Natural killer cell treated with Interleukin-12 subunit alpha and Interleukin-12 subunit beta and Interleukin-15 and Interleukin-18, amount 100 ng/mL, for 72 hours (primary cell): Measurements from ENCODE around the gene TMEM40. TPM values are rescaled to one million over a fixed set of nuclear protein-coding genes. Genes with fewer than 3 reads are reported as not detected.

ENCODE experiments used
- ATAC-seq, 2 donors: fragments of 150-1000 bp; cut with Tn5 transposase in 1 of 2; sonication (Bioruptor Pico), chemical (Tn5 transposase) in 1 of 2; 2 replicates each; pipeline ENCODE4 v1.10.0; 2021
- DNase-seq: peaks from one replicate; pipeline ENCODE4 v3.0.0; 2022; ENCODE audit warnings: low spot score
- H3K27ac Mint-ChIP-seq, 2 donors: 1 replicate in 1 of 2; 2 replicates in 1 of 2; pipeline ENCODE4 v1.8.0; 2022; ENCODE audit warnings: mixed read lengths in 2 of 2, mild to moderate bottlenecking in 1 of 2, moderate library complexity in 1 of 2
- H3K27me3 Mint-ChIP-seq, 2 donors: 1 replicate in 1 of 2; 2 replicates in 1 of 2; pipeline ENCODE4 v1.8.0; 2022; ENCODE audit warnings: mixed read lengths in 2 of 2
- H3K36me3 Mint-ChIP-seq: one replicate; pipeline ENCODE4 v1.8.0; 2022; ENCODE audit warnings: mixed read lengths
- H3K4me1 Mint-ChIP-seq, 2 donors: 1 replicate in 1 of 2; 2 replicates in 1 of 2; pipeline ENCODE4 v1.8.0; 2022; ENCODE audit warnings: low read depth in 2 of 2, mixed read lengths in 2 of 2, mild to moderate bottlenecking in 1 of 2
- H3K4me3 Mint-ChIP-seq: one replicate; pipeline ENCODE4 v1.8.0; 2022; ENCODE audit warnings: mixed read lengths
- H3K9me3 Mint-ChIP-seq: 2 replicates; pipeline ENCODE4 v1.8.0; 2022; ENCODE audit warnings: mixed read lengths
- total RNA-seq, 2 donors: library from RNA; stranded (reverse); gene quantifications; one replicate each; pipeline ENCODE4 v1.2.3, GENCODE V29; 2022

The TMEM40 gene
- total RNA-seq, 2 donors from 2014 or later, result not detected

- Mint-ChIP-seq H3K9me3 (no peaks in the 10 kb centered on the region), H3K36me3 (no peaks in the 10 kb centered on the region), H3K27me3 (peaks cover 15 to 28% of the 10 kb centered on the region in 2 donors), H3K27ac (no peak overlapping the region), H3K4me3 (no peak overlapping the region), H3K4me1 (no peaks in the 10 kb centered on the region)
- ATAC-seq (no peak), DNase-seq (no peak)
Measured at GRCh38 chr3:12769761-12770160, 10.7 kb upstream of the TMEM40 start.

- ATAC-seq, result peak in 1 of 2 donors; percentile 15
- Mint-ChIP-seq H3K36me3 (no peaks in the 10 kb centered on the region), H3K4me1 (no peaks in the 10 kb centered on the region), H3K27me3 (peaks cover 14 to 28% of the 10 kb centered on the region in 2 donors), H3K4me3 (no peak overlapping the region), H3K9me3 (no peaks in the 10 kb centered on the region), H3K27ac (no peak overlapping the region)
- no peak for DNase-seq
Measured at GRCh38 chr3:12768579-12769527, 9.8 kb upstream of the TMEM40 start.

DNA sequence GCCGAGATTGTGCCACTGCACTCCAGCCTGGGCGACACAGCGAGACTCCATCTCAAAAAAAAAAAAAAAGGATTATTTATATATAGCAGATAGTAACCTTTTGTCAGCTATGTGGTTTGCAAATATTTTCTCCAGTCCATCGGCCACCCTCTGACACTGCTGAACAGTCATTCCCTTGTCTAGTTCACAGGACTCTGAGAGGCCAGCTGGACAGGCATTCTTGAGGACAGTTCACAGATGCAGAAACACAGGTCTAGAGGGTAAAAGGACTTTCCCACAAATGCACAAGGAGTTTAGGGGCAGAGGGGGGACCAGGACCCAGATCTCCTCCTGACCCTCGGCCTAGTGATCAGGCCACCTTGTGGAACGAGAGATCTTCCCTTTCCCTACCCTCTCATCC lies 7.5 kb upstream of the TMEM40 start:
- Mint-ChIP-seq H3K9me3 (no peaks in the 10 kb centered on the region), H3K27ac (no peak overlapping the region), H3K27me3 (peaks cover 6 to 9% of the 10 kb centered on the region in 2 donors), H3K4me1 (no peaks in the 10 kb centered on the region), H3K4me3 (no peak overlapping the region), H3K36me3 (no peaks in the 10 kb centered on the region)
- ATAC-seq, result no peak
- no peak for DNase-seq

DNA sequence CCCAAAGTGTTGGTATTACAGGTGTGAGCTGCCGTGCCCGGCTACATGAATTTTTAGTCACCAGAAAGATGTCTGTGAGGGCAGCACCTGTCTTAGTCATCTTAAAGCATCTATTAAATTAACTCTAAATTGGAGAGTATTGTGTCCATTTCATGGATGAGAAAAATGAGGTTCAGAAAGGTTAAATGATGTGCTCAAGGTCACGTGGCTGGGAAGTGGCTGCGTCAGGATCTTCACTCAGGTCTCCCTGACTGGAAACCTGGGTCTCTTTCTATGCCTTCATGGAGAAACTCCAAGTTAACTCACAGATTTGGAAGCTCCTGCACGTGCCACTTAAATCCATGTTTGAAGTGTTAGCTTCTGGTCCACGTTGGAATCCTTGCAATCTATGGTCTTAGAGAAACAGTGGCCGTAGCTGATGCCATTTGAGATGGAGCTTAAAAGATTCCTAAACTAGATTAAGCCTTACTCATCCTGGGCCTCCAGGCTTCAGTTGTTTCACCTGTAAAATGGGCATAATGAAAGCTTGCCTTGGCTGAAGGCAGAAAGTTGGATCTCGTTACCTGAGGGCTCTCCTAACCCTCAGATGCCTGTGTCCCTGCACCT lies 5.2 kb upstream of the TMEM40 start:
- ATAC-seq (no peak), DNase-seq (no peak)
- no peaks in the 10 kb centered on the region for H3K9me3 Mint-ChIP-seq
- no peaks in the 10 kb centered on the region for H3K4me1 Mint-ChIP-seq
- no peak overlapping the region for H3K4me3 Mint-ChIP-seq
- no peak overlapping the region for H3K27ac Mint-ChIP-seq
- H3K27me3 Mint-ChIP-seq, result peaks cover 0 to 4% of the 10 kb centered on the region in 2 donors
- H3K36me3 Mint-ChIP-seq, result no peaks in the 10 kb centered on the region

DNA sequence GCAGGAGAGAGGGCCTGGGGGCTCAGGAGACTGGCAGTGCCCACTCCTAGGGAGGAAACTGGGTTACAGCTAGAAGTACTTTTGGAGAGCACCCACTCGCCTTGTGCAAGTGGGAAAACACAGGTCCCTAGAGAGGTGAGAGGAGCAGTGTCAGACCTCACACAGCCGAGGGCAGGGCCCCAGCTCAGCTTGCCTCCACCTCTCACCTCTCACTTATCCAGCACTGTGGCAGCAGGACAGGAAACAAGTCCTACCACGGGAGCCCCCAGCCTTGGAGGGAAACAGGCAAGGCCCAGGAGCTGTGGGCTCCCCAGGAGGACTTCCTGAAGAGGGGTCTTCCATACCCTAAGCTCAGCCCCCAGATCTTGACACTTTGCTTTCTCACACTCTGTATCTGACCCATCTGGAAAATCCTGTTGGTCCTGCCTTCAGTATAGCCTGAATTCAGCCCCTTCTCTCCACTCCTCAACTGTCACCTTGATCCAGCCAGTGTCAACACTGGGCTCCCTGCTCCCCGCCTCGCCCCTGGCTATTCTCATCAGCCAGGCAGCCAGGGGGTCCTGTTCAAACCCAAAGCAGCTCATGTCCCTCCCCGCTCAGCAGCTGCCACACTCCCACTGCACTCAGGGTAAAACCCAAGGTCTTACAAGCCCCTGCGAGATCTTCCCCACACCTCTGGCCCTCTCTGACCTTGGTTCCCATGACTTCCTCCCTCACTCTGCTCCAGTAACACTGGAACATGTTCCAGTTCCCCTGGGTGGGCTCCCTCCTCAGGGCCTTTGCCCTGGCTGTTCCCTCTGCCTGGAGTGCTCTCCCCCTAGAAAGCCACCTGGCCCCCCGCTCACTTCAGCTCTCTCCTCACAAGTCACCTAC lies 870 bp upstream of the TMEM40 start:
- H3K27ac Mint-ChIP-seq, result peak overlapping the region in 1 of 2 donors; percentile 16
- H3K9me3 Mint-ChIP-seq, result no peaks in the 10 kb centered on the region
- H3K36me3 Mint-ChIP-seq, result no peaks in the 10 kb centered on the region
- peaks cover 7 to 19% of the 10 kb centered on the region in 2 donors for H3K27me3 Mint-ChIP-seq
- no peaks in the 10 kb centered on the region for H3K4me1 Mint-ChIP-seq
- no peak overlapping the region for H3K4me3 Mint-ChIP-seq
- ATAC-seq (peak in 1 of 2 donors; percentile 17), DNase-seq (no peak)

GRCh38 chr3:12758025-12758781 lies 856 bp downstream of the TMEM40 start:
- Mint-ChIP-seq H3K4me1 (no peaks in the 10 kb centered on the region), H3K27me3 (peaks cover 7 to 21% of the 10 kb centered on the region in 2 donors)
- ATAC-seq, result no peak

DNA sequence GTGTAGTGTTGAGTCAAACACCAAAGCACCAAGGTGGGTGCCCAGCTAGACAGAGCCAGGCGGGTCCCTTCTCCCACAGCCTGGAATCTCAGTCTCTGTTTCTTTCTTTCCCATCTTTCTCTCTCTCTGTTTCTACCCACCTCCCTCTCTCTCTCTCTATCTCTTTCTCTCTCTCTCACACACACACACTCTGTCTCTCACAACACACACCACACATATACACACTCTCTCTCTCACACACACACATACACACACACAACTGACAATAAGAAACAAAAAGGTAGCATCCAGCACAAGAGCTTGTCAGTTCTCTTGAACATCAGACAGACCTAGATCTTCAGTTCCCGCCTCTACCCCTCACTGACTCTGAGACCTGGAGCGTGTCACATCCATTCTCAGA lies 2.4 kb downstream of the TMEM40 start:
- H3K27ac Mint-ChIP-seq, result no peak overlapping the region
- peaks cover 7 to 21% of the 10 kb centered on the region in 2 donors for H3K27me3 Mint-ChIP-seq
- H3K4me1 Mint-ChIP-seq, result no peaks in the 10 kb centered on the region
- no peak overlapping the region for H3K4me3 Mint-ChIP-seq
- H3K9me3 Mint-ChIP-seq, result no peaks in the 10 kb centered on the region
- H3K36me3 Mint-ChIP-seq, result no peaks in the 10 kb centered on the region
- no peak for ATAC-seq
- no peak for DNase-seq

More at GRCh38 chr3:12758025-12758781, 856 bp downstream of the TMEM40 start:
- no peaks in the 10 kb centered on the region for H3K36me3 Mint-ChIP-seq
- no peak overlapping the region for H3K27ac Mint-ChIP-seq
- no peaks in the 10 kb centered on the region for H3K9me3 Mint-ChIP-seq
- no peak overlapping the region for H3K4me3 Mint-ChIP-seq
- DNase-seq, result no peak

DNA sequence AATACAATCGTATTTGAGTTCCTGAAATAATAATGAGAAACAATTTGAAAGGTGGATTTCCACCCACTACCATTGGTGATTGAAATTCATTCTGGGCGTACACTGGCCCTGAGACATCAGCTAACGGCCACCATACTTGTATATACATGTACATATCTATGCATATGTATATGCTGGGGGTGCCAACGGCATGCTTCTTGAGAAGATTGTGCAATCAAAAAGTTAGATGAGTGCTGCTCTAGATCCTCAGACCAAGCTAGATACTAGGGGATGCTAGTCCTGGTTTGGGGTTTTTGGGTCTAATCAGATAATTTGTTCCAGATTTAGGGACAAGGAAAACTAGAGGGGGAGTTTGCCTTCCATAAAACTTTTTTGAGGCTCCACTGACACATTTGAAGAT lies 2.9 kb downstream of the TMEM40 start:
- no peaks in the 10 kb centered on the region for H3K9me3 Mint-ChIP-seq
- H3K4me1 Mint-ChIP-seq, result no peaks in the 10 kb centered on the region
- no peak overlapping the region for H3K4me3 Mint-ChIP-seq
- no peaks in the 10 kb centered on the region for H3K36me3 Mint-ChIP-seq
- DNase-seq, result no peak
- H3K27me3 Mint-ChIP-seq, result peaks cover 7 to 21% of the 10 kb centered on the region in 2 donors
- H3K27ac Mint-ChIP-seq, result no peak overlapping the region
- no peak for ATAC-seq

DNA sequence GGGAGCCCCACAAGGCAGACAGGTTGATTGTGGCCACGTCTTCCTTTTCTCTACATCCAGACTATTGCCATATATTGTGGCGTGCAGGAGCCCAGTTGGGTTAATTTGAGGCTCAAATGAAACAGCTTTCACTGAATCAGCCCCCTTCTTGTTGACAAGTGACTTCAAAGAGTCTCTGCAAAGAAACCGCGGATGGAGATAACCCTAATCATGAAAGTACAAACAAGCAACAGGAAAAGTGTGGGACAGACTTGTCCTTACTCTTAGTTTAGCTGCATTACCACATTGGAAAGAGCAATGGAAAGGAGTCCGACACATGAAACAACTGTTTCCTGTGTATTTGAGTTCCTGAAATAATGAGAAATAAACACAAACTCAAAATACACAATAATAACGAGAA lies 3.3 kb downstream of the TMEM40 start:
- DNase-seq (no peak), ATAC-seq (no peak)
- Mint-ChIP-seq H3K9me3 (no peaks in the 10 kb centered on the region), H3K4me1 (peaks cover 0 to 3% of the 10 kb centered on the region in 2 donors), H3K27me3 (peaks cover 7 to 21% of the 10 kb centered on the region in 2 donors), H3K36me3 (no peaks in the 10 kb centered on the region), H3K27ac (no peak overlapping the region), H3K4me3 (no peak overlapping the region)

DNA sequence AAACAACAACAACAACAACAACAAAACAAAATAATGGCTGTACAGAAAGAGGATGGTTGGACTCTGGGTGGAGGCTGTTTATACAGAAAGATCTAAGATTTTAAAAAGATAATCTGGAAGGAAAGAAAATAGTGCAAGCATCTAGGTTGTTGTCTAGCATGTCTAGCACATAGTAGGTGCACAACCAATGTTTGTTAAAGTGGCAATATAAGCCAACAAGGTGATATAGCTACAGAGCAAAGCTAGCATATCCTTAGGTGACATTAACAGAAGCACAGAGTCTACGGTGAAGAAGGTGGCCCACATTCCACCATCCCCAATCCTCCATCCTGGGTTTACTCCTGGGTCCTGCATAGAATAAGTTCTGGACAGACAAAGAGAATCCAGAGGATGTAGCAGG lies 4.7 kb downstream of the TMEM40 start:
- H3K27me3 Mint-ChIP-seq, result peaks cover 7 to 21% of the 10 kb centered on the region in 2 donors
- ATAC-seq, result no peak

GRCh38 chr3:12753275-12754028 lies 5.6 kb downstream of the TMEM40 start:
- Mint-ChIP-seq H3K27ac (no peak overlapping the region), H3K4me3 (no peak overlapping the region), H3K9me3 (no peaks in the 10 kb centered on the region)

More for the DNA sequence above, 4.7 kb downstream of the TMEM40 start:
- H3K4me3 Mint-ChIP-seq, result no peak overlapping the region
- H3K9me3 Mint-ChIP-seq, result no peaks in the 10 kb centered on the region
- no peak overlapping the region for H3K27ac Mint-ChIP-seq
- H3K36me3 Mint-ChIP-seq, result no peaks in the 10 kb centered on the region
- H3K4me1 Mint-ChIP-seq, result peaks cover 0 to 7% of the 10 kb centered on the region in 2 donors
- no peak for DNase-seq

DNA sequence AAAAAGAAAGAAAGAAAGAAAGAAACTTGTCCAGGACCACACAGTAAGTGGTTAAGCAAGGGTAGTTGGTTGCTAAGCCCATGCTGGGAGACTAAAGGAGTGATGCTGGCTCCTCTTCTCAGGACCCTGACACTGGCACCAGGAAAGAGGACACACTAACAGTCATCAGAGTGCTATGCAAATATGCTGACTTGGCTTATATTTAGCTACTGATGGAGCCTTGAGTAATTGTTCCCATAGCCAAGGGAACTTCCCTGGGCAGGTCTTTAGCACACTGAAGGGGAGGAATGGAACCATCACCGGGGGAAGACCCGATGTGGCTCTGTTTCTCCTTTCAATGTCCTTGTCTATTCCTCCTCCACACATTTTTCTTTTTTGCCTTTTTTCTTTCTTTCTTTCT lies 6.2 kb downstream of the TMEM40 start:
- DNase-seq (no peak), ATAC-seq (no peak)
- peaks cover 0 to 7% of the 10 kb centered on the region in 2 donors for H3K4me1 Mint-ChIP-seq
- no peak overlapping the region for H3K4me3 Mint-ChIP-seq
- no peaks in the 10 kb centered on the region for H3K36me3 Mint-ChIP-seq
- H3K27ac Mint-ChIP-seq, result no peak overlapping the region
- peaks cover 10 to 28% of the 10 kb centered on the region in 2 donors for H3K27me3 Mint-ChIP-seq
- no peaks in the 10 kb centered on the region for H3K9me3 Mint-ChIP-seq

More at GRCh38 chr3:12753275-12754028, 5.6 kb downstream of the TMEM40 start:
- Mint-ChIP-seq H3K27me3 (peaks cover 7 to 22% of the 10 kb centered on the region in 2 donors), H3K36me3 (no peaks in the 10 kb centered on the region), H3K4me1 (peaks cover 0 to 7% of the 10 kb centered on the region in 2 donors)
- ATAC-seq, result no peak
- DNase-seq, result no peak
